HG02678 (cell line): ENCODE data around the gene UBXN10.

Experiments
- ATAC-seq: cut with Tn5 transposase; IDR thresholded peaks from one replicate; pipeline ENCODE4 v1.9.1; 2021; ENCODE audit warnings: mild to moderate bottlenecking, moderate library complexity; ENCODE audit not compliant: unreplicated experiment

UBXN10 gene, protein sequence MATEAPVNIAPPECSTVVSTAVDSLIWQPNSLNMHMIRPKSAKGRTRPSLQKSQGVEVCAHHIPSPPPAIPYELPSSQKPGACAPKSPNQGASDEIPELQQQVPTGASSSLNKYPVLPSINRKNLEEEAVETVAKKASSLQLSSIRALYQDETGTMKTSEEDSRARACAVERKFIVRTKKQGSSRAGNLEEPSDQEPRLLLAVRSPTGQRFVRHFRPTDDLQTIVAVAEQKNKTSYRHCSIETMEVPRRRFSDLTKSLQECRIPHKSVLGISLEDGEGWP

DNA sequence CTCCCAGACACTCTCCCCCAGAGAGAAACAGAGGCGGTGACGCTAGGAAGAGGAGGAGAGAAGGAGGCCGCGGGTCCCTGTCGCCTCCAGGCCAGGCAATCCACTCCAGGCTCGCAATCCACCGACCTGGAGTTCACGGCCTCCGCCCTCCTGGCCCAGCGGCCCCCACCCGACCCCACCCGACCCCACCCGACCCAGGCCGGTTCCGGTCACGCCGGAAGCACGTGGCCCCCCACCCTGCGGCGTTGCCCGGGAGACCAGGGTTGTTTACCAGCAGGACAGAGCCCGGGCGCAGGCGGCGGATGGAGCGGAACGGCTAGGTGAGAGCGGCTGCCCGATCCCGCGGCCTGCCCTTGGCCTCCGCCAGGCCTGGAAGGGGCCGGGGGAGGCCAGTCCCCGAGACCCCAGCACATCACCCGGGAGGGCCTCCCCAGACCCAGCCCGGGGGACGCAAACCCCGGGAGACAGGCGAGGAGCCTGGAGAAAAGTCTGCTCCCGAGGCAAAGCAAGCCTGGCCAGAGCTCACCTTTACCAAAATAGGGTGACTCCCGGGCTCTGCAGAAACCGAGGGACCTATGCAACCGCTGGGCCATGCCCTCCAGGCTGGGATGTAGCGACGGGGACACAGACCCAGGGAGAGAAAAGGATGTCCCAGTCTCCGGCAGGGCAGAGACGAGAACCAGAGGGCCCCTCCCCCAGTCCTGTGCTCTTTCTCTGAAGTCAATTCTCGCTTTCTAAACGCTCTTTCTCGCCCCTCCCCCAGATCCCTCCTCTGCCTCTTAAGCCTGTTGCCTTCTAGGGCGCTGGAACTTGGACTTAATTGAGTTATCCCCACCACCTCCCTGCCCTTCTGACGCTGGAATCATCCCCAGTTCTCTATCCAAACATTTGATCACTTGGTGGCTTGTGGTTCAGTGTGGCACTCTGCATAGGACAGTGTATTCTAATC lies at the start of gene UBXN10, which contains the start of gene PLA2G2C:
UBXN10 (plus strand) TSS at position 263 of the 949 bp plus-strand sequence. CDS start 4,466 bp downstream, outside the sequence.
PLA2G2C (minus strand) TSS at position 685 of the 949 bp plus-strand sequence. CDS start 9,155 bp downstream, outside the sequence.
- no peak for ATAC-seq

DNA sequence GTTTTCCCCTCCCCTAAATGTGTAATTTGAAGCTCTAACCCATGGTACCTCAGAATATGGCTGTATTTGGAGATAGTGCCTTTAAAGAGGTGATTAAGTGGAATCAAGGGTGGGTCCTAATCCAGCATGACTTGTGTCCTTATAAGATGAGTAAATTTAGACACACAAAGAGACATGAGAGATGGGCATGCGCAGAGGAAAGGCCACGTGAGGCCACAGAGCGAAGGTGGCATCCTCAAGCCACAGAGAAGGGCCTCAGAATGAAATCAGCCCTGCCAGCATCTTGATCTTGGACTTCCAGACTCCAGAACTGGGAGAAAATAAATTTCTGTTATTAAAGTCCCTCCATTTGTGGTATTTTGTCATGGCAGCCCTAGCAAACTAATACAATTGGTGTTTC lies 49.6 kb upstream of the UBXN10 start:
- ATAC-seq: no peak

DNA sequence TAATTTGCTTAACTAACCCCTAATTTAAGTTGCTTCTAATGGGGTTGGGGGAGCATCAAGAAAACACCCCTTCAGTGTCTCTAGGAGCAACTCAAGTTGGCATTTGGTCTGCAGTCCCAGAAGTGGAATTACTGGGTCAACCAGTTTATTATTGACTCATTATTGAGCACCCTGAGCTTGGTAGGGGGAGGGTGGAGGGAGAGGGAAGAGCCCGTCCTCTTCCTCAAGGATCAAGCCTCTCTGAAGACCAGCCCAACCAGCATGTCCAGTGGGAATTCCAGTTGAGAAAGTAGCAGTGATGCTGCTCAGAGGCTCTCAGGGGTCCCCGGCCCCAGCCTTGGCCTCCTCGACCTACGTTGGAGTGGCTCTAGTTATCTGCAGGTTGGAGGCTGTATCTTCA lies 48.8 kb upstream of the UBXN10 start:
- no peak for ATAC-seq

DNA sequence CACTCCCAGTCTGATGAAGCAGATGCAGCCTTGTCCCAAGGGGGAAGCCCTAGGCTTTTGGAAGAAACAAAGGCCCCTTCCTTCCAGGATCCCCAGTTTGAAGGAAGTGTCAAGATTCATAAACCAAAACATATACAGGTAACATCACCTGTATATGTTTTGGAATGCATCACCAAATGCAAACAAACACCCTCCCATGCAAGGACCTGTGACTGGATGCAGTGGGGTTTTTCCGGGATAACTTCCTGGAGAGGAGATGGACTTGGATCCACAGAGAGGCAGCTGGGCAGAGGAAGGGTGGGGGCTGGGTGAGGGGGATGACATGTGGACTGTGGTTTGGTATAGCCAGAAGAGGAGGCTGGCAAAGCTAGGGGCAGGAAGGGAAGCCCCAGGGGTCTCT lies 48.3 kb upstream of the UBXN10 start:
- no peak for ATAC-seq

DNA sequence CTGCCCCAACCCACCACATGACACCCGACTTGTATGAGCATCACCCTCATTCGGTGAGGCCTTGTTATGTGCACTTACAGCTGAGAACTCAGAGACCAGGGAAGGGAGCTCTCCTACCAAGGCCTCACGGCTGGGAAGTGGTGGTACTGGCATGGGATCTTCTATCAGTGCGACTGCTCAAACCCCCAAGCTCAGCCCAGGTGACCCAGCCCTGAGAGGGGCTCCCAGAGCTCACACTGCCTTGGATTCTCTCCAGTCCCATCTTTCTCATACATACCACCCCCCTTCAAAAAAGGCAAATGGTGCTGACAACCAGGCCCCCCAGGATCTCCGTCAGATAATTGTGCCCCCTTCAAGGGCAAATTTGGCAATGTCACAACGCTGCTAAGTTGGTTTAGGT lies 47.5 kb upstream of the UBXN10 start:
- no peak for ATAC-seq

DNA sequence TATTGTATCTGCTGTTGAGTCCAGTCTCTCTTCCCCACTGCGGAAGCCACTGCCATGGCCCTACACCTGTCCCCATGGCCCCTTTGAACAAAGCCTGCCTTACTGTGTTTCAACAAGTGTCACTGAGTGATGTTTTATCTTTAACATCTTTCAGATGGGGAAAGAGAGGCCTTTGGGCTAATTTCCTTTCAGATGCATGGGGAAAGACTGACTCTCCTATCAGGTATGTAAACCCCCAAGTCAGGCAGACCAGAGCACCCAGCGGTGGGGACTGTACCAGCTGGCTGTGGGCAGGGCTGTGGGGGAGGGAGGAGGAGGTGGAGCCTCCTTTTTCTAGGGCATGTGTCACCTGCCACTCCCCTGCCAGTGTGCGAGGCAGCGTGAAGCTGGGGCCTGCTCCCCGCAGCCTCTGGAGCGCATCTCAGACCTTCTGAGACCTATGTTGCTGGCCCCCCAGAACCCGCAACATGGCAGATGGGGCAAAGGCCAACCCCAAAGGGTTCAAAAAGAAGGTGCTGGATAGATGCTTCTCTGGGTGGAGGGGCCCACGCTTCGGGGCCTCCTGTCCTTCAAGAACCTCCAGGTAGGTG lies 46.8 kb upstream of the UBXN10 start, which contains the start of gene PLA2G2F:
PLA2G2F (plus strand) TSS at position 363 of the 590 bp plus-strand sequence; CDS start at position 468, 105 bp downstream.
- ATAC-seq: no peak

DNA sequence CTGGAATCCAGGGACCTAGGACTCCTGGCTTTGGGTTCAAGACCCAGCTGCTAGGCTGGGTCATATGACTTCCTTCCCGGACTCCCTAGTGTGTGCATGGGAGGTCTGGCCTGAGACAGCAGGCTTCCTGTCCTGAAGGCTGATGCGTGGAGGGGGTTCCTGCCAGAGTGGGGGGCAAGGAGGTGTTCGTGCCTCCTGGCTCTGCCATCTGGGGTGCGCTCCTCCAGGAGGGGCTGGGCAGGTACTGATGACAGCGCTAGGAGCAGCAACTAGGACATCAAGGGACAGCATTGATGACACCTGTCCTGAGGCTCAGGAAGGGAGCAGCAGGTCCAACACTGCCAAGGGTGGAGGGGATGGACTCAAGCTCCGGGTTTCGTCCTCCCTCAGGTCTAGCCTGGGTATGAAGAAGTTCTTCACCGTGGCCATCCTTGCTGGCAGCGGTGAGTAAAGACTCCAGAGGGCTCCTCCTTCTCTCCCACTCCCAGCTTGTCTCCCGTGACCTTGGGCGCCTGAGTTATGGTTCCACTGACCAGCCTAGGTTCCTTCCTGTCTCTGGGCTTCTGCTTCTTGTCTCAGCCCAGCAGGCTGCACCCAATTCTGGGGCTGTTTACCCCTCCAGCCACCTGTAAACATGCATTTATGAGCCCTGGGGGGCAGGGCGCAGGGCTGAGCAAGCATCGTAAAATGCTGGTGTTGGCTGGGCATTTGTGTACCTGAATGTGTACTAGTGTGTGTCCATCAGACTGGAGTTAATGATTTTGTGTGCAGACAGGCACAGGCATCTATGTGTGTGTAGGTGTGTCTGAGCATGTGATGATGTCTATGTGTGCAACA lies 45.9 kb upstream of the UBXN10 start:
- no peak for ATAC-seq

DNA sequence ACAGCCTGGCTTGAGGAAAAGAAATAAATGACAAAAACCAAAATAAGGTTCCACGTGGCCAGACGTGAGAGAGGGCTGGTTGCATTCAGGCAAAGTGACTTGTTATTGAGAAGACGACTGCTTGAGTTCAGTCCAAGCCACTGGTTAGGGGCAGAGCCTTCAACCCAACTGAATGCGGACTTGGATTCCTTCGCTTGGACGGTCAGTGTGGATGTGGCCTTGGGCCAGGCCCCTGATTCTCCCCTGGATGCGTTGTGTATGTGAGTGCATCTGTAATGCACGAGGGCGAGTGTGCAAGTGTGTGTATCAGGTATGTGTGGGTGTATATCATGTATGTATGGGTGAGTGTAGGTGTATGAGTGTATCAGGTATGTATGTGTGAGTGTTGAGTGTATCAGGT lies 44.9 kb upstream of the UBXN10 start:
- no peak for ATAC-seq

DNA sequence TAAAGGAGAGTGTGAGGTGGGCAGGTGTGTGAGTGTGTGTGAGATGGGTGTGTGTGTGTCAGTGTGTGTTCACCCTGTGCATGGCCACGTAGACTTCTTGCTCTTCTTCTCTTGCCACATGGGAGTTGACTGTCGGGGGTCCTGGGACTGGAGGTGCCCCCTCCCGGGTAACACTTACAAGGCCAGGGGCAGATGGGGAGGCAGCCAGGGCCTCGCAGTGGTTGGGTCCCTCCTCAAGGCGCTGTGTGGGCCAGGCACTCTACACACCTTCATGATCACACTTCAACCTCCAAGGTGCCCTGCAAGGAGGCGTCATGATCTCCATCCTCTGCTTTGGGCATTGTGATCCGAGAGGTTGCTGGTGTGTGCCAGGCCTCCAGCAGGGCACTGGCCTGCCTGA lies 44.4 kb upstream of the UBXN10 start:
- no peak for ATAC-seq

DNA sequence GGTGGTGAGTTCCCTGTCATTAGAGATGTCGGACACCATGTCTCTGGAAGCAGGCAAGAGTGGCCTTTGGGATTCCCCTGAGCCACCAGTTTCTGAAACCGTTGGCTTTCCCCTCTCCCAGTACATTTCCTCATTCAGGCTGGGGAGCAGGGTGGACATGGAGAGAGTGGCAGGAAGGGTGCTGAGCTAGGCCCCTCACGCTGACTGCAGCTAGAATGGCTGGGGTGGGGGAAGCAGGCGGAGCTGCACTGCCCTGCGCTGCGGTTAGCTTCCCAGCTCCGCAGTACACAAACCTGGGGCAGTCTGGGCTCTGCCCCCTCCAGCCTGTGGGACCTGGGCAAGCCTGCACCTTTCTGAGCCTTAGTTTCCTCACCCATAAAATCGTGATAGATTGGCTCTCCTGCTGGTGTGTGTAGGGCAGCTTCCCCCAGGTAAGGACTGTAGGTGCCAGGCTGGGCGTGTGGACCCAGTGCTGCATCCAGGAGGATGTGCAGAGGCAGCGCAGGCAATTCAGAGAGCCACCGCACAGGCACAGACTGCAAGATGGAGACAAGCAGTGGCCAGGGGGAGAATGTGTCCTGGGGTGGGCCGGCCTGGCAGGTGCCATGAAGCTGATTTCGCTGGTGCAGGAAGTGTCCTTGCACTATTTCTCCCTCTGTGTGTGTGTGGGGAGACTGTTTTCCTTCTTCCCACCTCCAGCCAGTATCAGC lies 43.7 kb upstream of the UBXN10 start:
- ATAC-seq: no peak

DNA sequence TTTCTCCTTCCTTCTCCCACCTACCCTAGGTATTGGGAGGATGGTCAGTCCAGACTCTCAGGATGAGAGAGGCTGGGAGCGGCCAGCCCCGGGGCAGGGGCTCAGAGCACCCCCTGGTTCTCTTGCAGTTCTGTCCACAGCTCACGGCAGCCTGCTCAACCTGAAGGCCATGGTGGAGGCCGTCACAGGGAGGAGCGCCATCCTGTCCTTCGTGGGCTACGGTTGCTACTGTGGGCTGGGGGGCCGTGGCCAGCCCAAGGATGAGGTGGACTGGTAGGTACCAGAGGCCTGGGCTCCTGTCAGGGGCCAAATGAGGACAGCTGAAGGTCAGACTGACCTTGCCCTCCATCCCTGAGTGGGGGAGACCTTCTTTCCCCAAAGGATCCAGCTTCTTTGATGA lies 42.6 kb upstream of the UBXN10 start:
- no peak for ATAC-seq

DNA sequence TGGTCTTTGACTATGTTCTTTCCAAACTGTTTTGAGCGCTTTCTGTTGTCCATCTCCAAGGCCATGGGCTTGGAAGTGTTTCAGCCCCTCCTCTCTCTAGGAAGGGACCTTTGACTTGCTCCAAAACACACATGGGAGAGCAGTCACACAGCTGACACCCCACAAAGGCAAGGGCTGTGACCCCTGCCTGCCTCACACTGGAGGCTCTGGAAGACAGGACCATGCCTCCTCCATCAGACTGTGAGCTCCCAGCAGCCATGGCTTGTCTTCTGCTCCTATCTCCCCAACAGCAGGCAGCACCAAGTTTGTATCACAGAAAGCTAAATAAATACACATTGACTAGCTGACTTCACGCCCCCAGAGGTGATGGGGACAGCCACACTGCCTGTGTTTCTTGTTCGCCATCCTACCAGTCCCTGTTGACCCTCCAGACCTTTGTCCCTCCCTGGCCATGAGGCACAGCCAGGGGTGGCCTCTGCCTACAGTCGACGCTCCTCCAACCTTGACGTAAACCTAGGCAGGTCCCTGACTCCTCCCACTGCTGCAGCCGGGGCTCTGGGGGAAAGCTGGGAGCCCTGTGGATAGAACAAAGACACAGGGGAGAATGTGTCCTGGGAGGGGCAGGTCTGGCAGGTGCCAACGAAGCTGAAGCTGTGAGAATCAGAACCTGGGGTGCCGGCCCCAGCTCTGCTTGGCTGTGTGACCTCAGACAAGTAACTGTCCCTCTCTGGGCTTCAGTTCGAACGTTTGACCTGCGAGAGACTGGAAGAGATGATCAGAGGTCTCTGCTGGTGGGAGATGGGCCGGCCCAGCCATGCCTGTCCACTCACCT lies 41.9 kb upstream of the UBXN10 start:
- ATAC-seq: no peak

DNA sequence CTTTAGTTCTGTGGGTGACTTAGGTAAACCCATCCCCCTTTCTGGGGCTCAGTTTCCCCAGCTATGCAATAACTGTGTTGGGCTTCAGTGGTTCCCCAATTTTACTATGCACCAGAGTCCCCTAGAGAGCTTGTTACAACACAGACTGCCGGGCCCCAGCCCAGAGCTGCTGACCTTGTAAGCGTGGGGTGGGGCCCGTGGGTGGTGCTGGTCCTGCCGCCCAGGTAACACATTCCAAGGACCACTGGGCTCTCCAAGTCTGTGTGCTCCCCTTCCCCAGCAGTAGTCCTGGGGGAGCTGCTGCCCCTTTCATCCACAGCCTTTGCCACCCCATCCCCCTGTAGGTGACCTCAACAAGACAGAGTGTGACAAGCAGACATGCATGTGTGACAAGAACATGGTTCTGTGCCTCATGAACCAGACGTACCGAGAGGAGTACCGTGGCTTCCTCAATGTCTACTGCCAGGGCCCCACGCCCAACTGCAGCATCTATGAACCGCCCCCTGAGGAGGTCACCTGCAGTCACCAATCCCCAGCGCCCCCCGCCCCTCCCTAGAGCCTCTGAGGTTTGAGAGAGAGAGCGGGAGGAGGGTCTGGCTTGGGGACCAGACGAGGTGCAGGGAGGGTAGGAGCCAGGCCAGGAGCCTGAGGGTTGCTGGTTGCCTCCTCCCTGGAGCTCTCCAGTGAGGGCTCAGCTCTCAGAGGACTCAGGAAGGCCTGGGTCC lies 37.9 kb upstream of the UBXN10 start:
- ATAC-seq: no peak

DNA sequence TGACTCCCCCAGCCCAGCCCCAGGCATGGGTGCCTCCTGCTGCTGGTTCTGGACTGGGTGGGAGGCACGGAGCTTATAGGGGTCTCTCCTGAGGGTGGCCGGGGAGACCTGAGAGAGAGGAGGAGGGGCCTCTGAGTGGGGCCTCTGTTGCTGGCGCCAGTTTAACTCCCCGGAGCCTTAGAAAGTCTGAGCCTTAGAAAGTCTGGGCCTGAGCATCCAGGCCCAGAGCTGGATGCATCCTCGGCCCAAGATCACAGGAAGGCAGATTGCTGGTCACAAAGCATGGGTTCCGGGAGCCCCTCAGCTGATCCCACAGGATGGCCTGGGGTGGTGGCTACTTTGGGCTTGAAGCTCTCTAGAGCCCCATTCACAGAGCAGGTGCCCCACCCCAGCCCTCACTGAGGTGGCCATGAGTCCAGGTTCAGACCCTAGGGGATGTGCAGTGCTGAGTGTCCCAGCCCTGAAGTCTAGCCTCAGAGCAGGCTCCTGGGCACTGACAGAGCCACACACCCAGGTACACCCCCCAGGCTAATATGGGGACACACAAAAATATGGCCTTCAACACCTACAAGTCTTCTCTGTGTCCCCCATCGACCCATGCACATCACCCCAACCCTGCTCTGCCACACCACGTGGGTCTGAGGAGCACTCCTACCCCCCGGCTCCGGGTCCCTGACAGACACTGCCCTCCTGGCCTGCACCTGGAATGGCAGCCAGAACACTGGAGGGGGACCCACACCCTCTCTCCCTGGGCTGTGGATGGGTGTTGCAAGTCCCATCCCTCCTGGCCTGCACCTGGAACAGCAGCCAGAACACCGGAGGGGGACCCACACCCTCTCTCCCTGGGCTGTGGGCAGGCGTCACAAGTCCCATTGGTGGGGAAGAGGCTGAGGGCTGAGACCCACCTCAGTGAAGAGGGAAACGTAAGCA lies 37.1 kb upstream of the UBXN10 start:
- ATAC-seq: no peak

DNA sequence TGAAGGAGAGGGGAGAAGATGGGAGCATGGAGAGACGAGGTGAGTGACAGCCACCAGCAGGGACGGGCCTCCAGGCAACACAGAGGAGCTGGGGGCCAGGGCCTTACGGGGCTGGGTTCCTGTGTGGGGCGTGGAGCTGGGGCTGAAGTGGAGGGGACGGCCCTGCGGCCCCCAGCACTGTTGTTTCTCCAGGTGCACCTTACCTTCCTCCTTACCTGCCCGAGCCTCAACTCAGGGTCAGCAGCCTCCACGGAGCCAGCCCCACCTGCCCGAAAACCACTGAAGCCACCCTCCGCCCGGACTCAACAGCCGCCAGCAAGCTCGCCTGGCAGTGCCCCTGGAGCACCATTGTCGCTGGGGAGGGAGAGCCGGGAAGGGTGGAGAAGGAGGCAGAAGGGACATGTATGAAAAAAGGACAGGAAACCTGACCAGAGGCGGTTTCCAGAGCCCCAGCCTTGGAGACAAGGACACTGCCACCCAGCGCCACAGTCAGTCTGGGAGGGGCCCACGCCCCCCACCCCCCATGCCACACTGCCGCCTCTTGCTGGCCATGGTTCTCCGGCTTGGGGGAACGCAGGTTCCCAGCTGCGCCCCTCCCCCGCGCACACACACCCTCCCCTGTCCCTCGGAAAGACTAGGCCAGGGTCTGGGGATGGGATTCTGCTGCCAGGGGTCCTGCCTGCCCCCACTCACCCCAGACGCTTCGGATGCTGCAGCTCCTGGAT lies 36.1 kb upstream of the UBXN10 start:
- no peak for ATAC-seq

DNA sequence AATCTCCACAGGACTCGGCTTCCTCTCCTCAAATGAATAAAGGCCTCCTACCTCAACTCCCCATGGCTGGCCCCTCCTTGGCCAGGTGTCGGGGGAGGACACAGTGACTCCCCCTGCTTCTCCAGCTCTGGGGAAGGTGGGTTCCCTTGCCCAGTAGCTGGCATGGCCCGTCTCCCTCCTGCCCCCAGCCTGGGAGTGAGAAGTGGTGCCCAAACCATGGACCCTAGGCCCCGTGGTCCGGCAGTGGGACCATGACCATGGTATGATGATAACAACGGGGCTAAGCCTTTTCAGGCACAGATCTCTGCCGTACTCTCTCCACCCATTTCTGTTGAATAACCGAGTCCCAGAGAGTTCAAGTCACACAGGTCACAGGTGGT lies 35.6 kb upstream of the UBXN10 start:
- ATAC-seq: no peak

DNA sequence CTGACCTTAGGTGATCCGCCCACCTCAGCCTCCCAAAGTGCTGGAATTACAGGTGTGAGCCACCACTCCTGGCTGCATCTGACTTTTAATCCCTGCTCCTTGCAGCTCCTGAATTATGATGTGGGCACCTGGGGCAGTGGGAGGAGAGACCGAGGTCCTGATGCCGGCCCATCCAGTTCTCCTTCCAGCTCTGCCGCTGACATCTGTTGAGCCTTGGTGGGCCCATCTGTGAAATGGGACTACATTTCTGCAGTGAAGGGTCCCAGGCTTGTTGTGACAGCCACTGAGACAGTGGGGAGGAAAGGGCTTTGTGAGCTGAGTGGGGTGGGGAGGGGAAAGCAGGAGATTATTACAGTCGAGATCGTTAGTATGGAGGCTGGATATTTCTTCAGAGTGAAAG lies 34.9 kb upstream of the UBXN10 start:
- ATAC-seq: no peak
